IMR-90 (cell line): ENCODE data around the gene MRM2.

Source experiments
- ELK1 ChIP-seq: fragments of 150-350 bp; IDR thresholded peaks from 2 replicates; pipeline ENCODE4 v1.6.1; 2016; ENCODE audit warnings: low read depth, mild to moderate bottlenecking, low read length, moderate library complexity, borderline replicate concordance
- MXI1 ChIP-seq: IDR thresholded peaks from 2 replicates; pipeline ENCODE4 v1.6.1; 2012; ENCODE audit warnings: low read depth, mild to moderate bottlenecking, low read length, moderate library complexity, borderline replicate concordance
- POLR2A ChIP-seq: IDR thresholded peaks from 2 replicates; pipeline ENCODE4 v1.6.1; 2012; ENCODE audit warnings: mild to moderate bottlenecking, low read depth, low read length
- RCOR1 ChIP-seq: IDR thresholded peaks from 2 replicates; pipeline ENCODE4 v1.6.1; 2012; ENCODE audit warnings: mild to moderate bottlenecking, low read length, improper control_type of control experiment; ENCODE audit not compliant: insufficient replicate concordance

GRCh38 chr7:2269991-2270460, 28.0 kb upstream of the MRM2 start:
- TF ChIP-seq POLR2A (no peak), MXI1 (no peak), ELK1 (no peak), RCOR1 (no peak)
